PFSK-1 (cell line): ENCODE measurements around the gene ECHS1.

ENCODE experiments used
- FOXP2 ChIP-seq: optimal IDR thresholded peaks from 2 replicates; pipeline ENCODE3; 2011; ENCODE audit warnings: borderline replicate concordance, control low read depth, inconsistent platforms; ENCODE audit not compliant: insufficient read depth; ENCODE audit errors: extremely low read length, extremely low read depth
- POLR2AphosphoS5 ChIP-seq: IDR thresholded peaks from 2 replicates; pipeline ENCODE4 v1.6.1; 2012; ENCODE audit warnings: low read depth, mild to moderate bottlenecking, control low read depth, low read length, moderate library complexity
- SIN3A ChIP-seq: IDR thresholded peaks from 2 replicates; pipeline ENCODE4 v1.6.1; 2012; ENCODE audit warnings: mild to moderate bottlenecking, low read length, moderate library complexity, borderline replicate concordance; ENCODE audit not compliant: insufficient read depth
- TAF1 ChIP-seq: IDR thresholded peaks from 2 replicates; pipeline ENCODE4 v1.6.1; 2012; ENCODE audit warnings: low read length, control low read depth, borderline replicate concordance; ENCODE audit not compliant: insufficient read depth
- TF ChIP-seq, protein P1 (sequence below), 2 experiments: IDR thresholded peaks; 2 replicates each; pipeline versions ENCODE4 v1.6.1 to v1.8.0; 2011 to 2012; ENCODE audit warnings: low read depth in 2 of 2, low read length in 2 of 2, control low read depth in 1 of 2, inconsistent platforms in 1 of 2, mild to moderate bottlenecking in 1 of 2, moderate library complexity in 1 of 2; ENCODE audit not compliant: insufficient read depth in 1 of 2

The ECHS1 gene

DNA sequence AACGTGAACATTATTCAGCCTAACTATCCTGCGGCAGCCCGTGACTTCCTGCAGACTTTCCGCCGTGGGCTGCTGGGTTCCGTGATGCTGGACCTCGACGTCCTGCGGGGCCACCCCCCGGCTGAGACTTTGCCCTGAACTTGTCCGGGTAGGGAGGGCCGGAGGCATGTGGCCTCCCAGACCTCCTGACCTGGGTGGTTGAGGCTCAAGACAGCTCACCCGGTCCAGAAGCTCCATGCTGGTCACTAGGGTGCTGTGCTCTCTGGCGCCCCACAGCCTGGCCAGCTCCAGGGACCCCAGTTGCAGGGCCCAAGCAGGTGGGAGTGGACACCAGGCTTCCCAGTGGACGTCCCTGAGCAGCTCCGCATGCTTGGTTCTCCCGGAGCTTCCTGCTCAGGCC, 46.9 kb upstream of the ECHS1 start:
- TF ChIP-seq POLR2AphosphoS5 (no peak), TAF1 (no peak), SIN3A (no peak), FOXP2 (no peak)
- TF ChIP-seq, protein P1, sequence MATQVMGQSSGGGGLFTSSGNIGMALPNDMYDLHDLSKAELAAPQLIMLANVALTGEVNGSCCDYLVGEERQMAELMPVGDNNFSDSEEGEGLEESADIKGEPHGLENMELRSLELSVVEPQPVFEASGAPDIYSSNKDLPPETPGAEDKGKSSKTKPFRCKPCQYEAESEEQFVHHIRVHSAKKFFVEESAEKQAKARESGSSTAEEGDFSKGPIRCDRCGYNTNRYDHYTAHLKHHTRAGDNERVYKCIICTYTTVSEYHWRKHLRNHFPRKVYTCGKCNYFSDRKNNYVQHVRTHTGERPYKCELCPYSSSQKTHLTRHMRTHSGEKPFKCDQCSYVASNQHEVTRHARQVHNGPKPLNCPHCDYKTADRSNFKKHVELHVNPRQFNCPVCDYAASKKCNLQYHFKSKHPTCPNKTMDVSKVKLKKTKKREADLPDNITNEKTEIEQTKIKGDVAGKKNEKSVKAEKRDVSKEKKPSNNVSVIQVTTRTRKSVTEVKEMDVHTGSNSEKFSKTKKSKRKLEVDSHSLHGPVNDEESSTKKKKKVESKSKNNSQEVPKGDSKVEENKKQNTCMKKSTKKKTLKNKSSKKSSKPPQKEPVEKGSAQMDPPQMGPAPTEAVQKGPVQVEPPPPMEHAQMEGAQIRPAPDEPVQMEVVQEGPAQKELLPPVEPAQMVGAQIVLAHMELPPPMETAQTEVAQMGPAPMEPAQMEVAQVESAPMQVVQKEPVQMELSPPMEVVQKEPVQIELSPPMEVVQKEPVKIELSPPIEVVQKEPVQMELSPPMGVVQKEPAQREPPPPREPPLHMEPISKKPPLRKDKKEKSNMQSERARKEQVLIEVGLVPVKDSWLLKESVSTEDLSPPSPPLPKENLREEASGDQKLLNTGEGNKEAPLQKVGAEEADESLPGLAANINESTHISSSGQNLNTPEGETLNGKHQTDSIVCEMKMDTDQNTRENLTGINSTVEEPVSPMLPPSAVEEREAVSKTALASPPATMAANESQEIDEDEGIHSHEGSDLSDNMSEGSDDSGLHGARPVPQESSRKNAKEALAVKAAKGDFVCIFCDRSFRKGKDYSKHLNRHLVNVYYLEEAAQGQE (IDR thresholded peaks at IDR 0.05; ENCODE audit: insufficient read depth in 1 of 2, low read depth in 2 of 2, low read length in 2 of 2) = no peak

DNA sequence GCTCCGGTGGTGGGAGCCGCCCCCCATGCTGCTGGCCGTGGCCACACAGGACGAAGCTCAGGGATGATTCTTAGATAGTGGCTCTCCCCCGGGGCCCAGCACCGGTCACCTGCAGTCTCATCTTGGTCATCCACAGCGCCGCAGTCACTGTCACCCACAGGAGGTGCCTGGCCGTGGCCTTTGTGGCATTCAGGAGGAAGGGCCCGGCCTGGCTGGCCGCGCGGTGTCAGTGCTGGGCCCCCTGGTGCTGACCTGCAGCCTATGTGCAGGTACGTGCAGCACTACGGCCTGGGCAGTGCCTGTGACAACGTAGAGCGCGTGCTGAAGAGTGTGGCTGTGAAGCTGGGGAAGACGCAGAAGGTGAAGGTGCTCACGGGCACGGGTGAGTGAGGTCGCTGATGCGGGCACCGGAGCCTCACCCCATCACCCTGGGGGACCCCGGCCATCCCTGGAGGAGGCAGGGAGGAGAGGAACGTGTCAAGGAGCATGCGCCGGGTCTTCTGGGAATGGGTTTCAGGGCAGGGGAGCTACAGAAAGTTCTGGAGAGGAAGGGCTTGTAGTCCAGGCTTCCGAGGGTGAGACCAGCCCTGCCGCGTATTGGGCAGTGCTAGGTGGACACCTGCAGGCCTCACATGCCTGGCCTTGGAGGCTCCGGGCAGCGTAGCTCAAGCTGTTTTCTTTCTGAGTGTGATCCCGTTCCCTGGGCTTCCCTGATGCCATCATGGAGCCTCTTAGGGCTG, 46.2 kb upstream of the ECHS1 start:
- no peak for TF ChIP-seq TAF1
- TF ChIP-seq, protein P1 (IDR thresholded peaks at IDR 0.05; ENCODE audit: insufficient read depth in 1 of 2, low read depth in 2 of 2, low read length in 2 of 2) = no peak
- TF ChIP-seq POLR2AphosphoS5 = no peak
- TF ChIP-seq SIN3A = no peak
- no peak for TF ChIP-seq FOXP2

DNA sequence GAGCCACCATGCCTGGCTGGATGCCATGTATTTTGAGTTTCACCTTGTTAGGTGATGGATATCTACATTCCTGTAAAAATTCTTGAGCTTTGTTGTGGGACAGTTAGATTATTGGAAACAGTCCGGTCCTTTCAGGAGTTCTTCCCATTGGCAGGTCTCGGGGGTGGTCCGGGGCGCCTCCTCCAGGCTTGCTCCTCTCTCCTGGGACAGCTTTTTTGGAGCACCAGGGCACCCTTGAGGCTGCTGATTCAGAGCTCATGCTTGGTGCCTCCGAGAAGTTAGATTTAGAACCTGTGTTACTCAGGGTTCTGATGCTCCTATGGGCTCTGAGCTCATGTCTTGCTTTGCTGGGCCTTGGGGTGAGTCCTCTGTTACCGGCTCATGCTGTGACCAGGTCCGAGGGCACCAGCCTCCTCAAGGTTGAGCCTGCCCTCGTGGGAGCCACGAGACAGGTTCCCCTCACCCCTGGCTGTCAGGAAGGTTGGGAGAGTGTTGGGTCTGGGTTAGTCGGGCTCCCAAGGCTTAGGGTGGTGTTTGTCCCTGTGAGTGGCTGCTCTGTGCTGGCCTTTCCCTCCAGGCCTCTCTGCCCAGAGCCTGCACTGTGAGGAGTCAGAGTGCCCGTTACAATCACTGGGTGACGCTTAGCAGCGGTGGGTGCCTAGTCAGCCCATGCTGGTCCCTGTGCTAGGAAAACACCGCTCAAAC, 45.3 kb upstream of the ECHS1 start:
- TF ChIP-seq FOXP2 (no peak), TAF1 (no peak), SIN3A (no peak), POLR2AphosphoS5 (no peak)
- TF ChIP-seq, protein P1 (IDR thresholded peaks at IDR 0.05; ENCODE audit: insufficient read depth in 1 of 2, low read depth in 2 of 2, low read length in 2 of 2) = no peak

DNA sequence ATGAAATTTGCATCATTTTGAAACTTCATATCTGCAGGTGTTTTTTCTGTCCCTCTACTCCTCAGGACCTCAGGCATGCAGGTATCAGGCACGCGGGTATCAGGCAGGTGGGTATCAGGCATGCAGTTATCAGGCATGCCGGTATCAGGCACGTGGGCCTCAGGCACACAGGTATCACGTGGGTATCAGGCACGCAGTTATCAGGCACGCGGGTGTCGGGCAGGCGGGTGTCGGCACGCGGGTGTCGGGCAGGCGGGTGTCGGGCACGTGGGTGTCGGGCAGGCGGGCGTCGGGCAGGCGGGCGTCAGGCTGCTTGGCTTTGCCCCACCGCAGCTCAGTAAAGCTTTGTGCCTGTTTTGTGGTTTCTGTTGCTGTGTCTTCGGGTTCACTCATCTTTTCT, 42.6 kb upstream of the ECHS1 start:
- TF ChIP-seq TAF1 = no peak
- TF ChIP-seq, protein P1 (IDR thresholded peaks at IDR 0.05; ENCODE audit: insufficient read depth in 1 of 2, low read depth in 2 of 2, low read length in 2 of 2) = no peak
- TF ChIP-seq FOXP2 = no peak
- no peak for TF ChIP-seq SIN3A
- no peak for TF ChIP-seq POLR2AphosphoS5
